Adrenal gland (tissue), 12 donors: Measurements from ENCODE around the gene ARHGAP30. TPM values are rescaled to one million over a fixed set of nuclear protein-coding genes. Genes with fewer than 3 reads are reported as not detected.

ENCODE experiments used
- DNase-seq, 7 donors: peaks; one replicate each; pipeline ENCODE4 v3.0.0-alpha.2; 2019 to 2020
- H3K27ac ChIP-seq, 5 donors: fragments of 200-600 bp; sonication (generic) in 4 of 5; 1 replicate in 3 of 5; 2 replicates in 2 of 5; pipeline versions ENCODE4 v1.5.1 to v1.8.0; 2016 to 2020; ENCODE audit warnings: mild to moderate bottlenecking in 1 of 5
- H3K27me3 ChIP-seq: fragments of 200-600 bp; 2 replicates; pipeline ENCODE4 v1.8.0; 2021
- H3K36me3 ChIP-seq, 2 donors: fragments of 200-600 bp; replicated peaks in 1 of 2; 1 replicate in 1 of 2; 2 replicates in 1 of 2; pipeline versions ENCODE4 v1.5.1 to v1.8.0; 2018 to 2022
- H3K4me1 ChIP-seq, 2 donors: fragments of 200-600 bp; replicated peaks in 1 of 2; 1 replicate in 1 of 2; 2 replicates in 1 of 2; pipeline versions ENCODE4 v1.5.1 to v1.8.0; 2018 to 2021
- H3K4me3 ChIP-seq, 4 donors: fragments of 200-600 bp; sonication (generic) in 3 of 4; one replicate each; pipeline ENCODE4 v1.5.1; 2016 to 2018
- H3K9me3 ChIP-seq, 3 donors: fragments of 200-600 bp; sonication (generic) in 1 of 3; replicated peaks in 1 of 3; 1 replicate in 2 of 3; 2 replicates in 1 of 3; pipeline versions ENCODE4 v1.5.1 to v1.8.0; 2016 to 2021
- CTCF ChIP-seq, 6 experiments: fragments of 450-650 bp in 4 of 6; fragments of 200-600 bp in 2 of 6; sonication (generic) in 1 of 6; IDR thresholded peaks; 1 replicate in 5 of 6; 2 replicates in 1 of 6; pipeline versions ENCODE4 v1.5.1 to v1.8.0; 2016 to 2021; ENCODE audit warnings: antibody characterized with exemption in 6 of 6, mild to moderate bottlenecking in 2 of 6, moderate library complexity in 1 of 6
- POLR2A ChIP-seq, 2 donors: fragments of 450-650 bp; IDR thresholded peaks; one replicate each; pipeline ENCODE4 v1.6.1; 2017; ENCODE audit warnings: antibody characterized with exemption in 2 of 2, mild to moderate bottlenecking in 2 of 2, moderate library complexity in 1 of 2
- WGBS, 4 donors: extraction: QIAGEN DNeasy Blood & Tissue Kit in 2 of 4; methylation state at CpG; one replicate each; pipeline versions ENCODE4 v1.1.5 to v1.1.7; 2013 to 2017; 5-methylcytosine and 5-hydroxymethylcytosine counted together
- intact Hi-C, 2 donors: fragments of 100-400 bp; cut with DNase I; formaldehyde crosslinking; loops; one replicate each; pipeline versions ENCODE4 v1.14.1 to v1.15.0; 2022 to 2023
- polyA plus RNA-seq, 3 donors: library from polyadenylated mRNA; stranded (reverse); fragments of 200-250 nt in 2 of 3; fragments of 350-450 nt in 1 of 3; fragmentation: Illumina TruSeq in 1 of 3; extraction: RNeasy Lipid Tissue Mini Kit (QIAGEN cat#74804) in 1 of 3; gene quantifications; one replicate each; pipeline ENCODE4 v1.2.3, GENCODE V29; 2013 to 2014
- total RNA-seq, 9 donors: library from RNA; depleted of rRNA in 4 of 9; stranded (reverse); fragments of >200 nt in 4 of 9; fragments of 120-200 nt in 1 of 9; fragmentation: NEBNext Ultra II Directional in 1 of 9; extraction: Animal tissue kit (Norgen Biotek cat#: 25700) in 1 of 9; gene quantifications; one replicate each; pipeline versions ENCODE4 v1.1.0 to v1.2.4, GENCODE V29; 2013 to 2023
- donor health status: healthy with polysubstance abuse.
- donor health status: Bipolar disorder and iron deficiency.
- donor health status: DM: yes; HTN: yes; CAD: no.
- donor health status: DM: no; HTN: no; CAD: no.
- donor health status: DM: no; HTN: no; CAD: no.
- donor health status: DM: yes; HTN: yes; CAD: no.

Gene ARHGAP30
- total and polyA plus RNA-seq, 12 donors = 0.89 to 17.5 (median 9.9) TPM

- no peaks in the 10 kb centered on the region for H3K4me1 ChIP-seq
- no peak for TF ChIP-seq CTCF (IDR thresholded peaks at IDR 0.05)
- no peak for TF ChIP-seq POLR2A (IDR thresholded peaks at IDR 0.05)
- H3K36me3 ChIP-seq = no peaks in the 10 kb centered on the region
- DNase-seq = no peak
- no peak overlapping the region for H3K4me3 ChIP-seq
- H3K27ac ChIP-seq = no peak overlapping the region
- H3K9me3 ChIP-seq = no peaks in the 10 kb centered on the region
- 33 to 80% (median 65%) methylated on average over 2 to 7 of the region's 7 CpGs for WGBS, 4 donors
- intact Hi-C loops = no loop called here
- H3K27me3 ChIP-seq = no peaks in the 10 kb centered on the region
Measured at GRCh38 chr1:161073474-161074121, 3.9 kb upstream of the ARHGAP30 start.

GRCh38 chr1:161072751-161073449, 3.2 kb upstream of the ARHGAP30 start:
- Histone ChIP-seq H3K27me3 (no peaks in the 10 kb centered on the region), H3K27ac (no peak overlapping the region), H3K36me3 (no peaks in the 10 kb centered on the region), H3K4me3 (no peak overlapping the region), H3K4me1 (no peaks in the 10 kb centered on the region), H3K9me3 (no peaks in the 10 kb centered on the region)
- WGBS, 4 donors = 86 to 94% (median 89%) methylated on average over 15 to 19 of the region's 19 CpGs
- DNase-seq = no peak
- intact Hi-C loops = no loop called here
- TF ChIP-seq CTCF (IDR thresholded peaks at IDR 0.05) = no peak
- TF ChIP-seq POLR2A (IDR thresholded peaks at IDR 0.05) = no peak

GRCh38 chr1:161071886-161072371, 2.2 kb upstream of the ARHGAP30 start:
- intact Hi-C loops = no loop called here
- H3K27me3 ChIP-seq = no peaks in the 10 kb centered on the region
- H3K27ac ChIP-seq = no peak overlapping the region
- no peaks in the 10 kb centered on the region for H3K9me3 ChIP-seq
- H3K36me3 ChIP-seq = no peaks in the 10 kb centered on the region
- no peak overlapping the region for H3K4me3 ChIP-seq
- 66 to 83% (median 72%) methylated on average over 6 to 9 of the region's 9 CpGs for WGBS, 4 donors
- TF ChIP-seq POLR2A (IDR thresholded peaks at IDR 0.05) (no peak), CTCF (IDR thresholded peaks at IDR 0.05) (peak; percentile 9 to 72 (median 52))
- peak in 5 of 7 donors; percentile 50 to 81 (median 65) for DNase-seq
- no peaks in the 10 kb centered on the region for H3K4me1 ChIP-seq

GRCh38 chr1:161070761-161071160, 1.1 kb upstream of the ARHGAP30 start:
- no peaks in the 10 kb centered on the region for H3K36me3 ChIP-seq
- intact Hi-C loops = no loop called here
- H3K4me1 ChIP-seq = no peaks in the 10 kb centered on the region
- WGBS, 4 donors = 86 to 91% (median 90%) methylated on average over 4 of the region's 4 CpGs
- DNase-seq = no peak
- H3K27me3 ChIP-seq = no peaks in the 10 kb centered on the region
- no peak overlapping the region for H3K27ac ChIP-seq
- no peaks in the 10 kb centered on the region for H3K9me3 ChIP-seq
- TF ChIP-seq CTCF (IDR thresholded peaks at IDR 0.05) (no peak), POLR2A (IDR thresholded peaks at IDR 0.05) (no peak)
- no peak overlapping the region for H3K4me3 ChIP-seq
